Esophagus squamous epithelium (tissue), 5 donors: ENCODE data around the gene COL1A1. TPM values are rescaled to one million over a fixed set of nuclear protein-coding genes. Genes with fewer than 3 reads are reported as not detected.
A peak's percentile ranks its signal among the peaks of the same experiment; 100 is the strongest.

Experiments
- DNase-seq: peaks from one replicate; lab custom pipeline; 2025; lab: John Stamatoyannopoulos, UW
- H3K27ac ChIP-seq, 4 donors: fragments of 200-600 bp; sonication (generic); one replicate each; pipeline ENCODE4 v1.5.1; 2016 to 2019; ENCODE audit warnings: mild to moderate bottlenecking in 1 of 4
- H3K27me3 ChIP-seq, 4 donors: fragments of 200-600 bp; sonication (generic); 1 replicate in 3 of 4; 2 replicates in 1 of 4; pipeline versions ENCODE4 v1.5.1 to v1.6.0; 2017 to 2021; ENCODE audit warnings: antibody characterized with exemption in 1 of 4
- H3K36me3 ChIP-seq, 3 donors: fragments of 200-600 bp; sonication (generic); one replicate each; pipeline ENCODE4 v1.5.1; 2016 to 2019
- H3K4me1 ChIP-seq, 3 donors: fragments of 200-600 bp; sonication (generic); one replicate each; pipeline ENCODE4 v1.5.1; 2017 to 2019
- H3K4me3 ChIP-seq, 4 donors: fragments of 200-600 bp; sonication (generic); 1 replicate in 3 of 4; 2 replicates in 1 of 4; pipeline ENCODE4 v1.5.1; 2016 to 2019; ENCODE audit warnings: mild to moderate bottlenecking in 2 of 4, moderate library complexity in 1 of 4
- H3K9me3 ChIP-seq, 3 donors: fragments of 200-600 bp; sonication (generic); one replicate each; pipeline ENCODE4 v1.5.1; 2016 to 2019
- CTCF ChIP-seq, 6 experiments: fragments of 450-650 bp in 4 of 6; fragments of 200-600 bp in 2 of 6; sonication (generic) in 2 of 6; IDR thresholded peaks; one replicate each; pipeline ENCODE4 v1.5.1; 2016 to 2019; ENCODE audit warnings: antibody characterized with exemption in 6 of 6, mild to moderate bottlenecking in 4 of 6, moderate library complexity in 4 of 6
- POLR2A ChIP-seq, 4 donors: fragments of 450-650 bp; IDR thresholded peaks; one replicate each; pipeline ENCODE4 v1.6.1; 2017; ENCODE audit warnings: antibody characterized with exemption in 4 of 4, mild to moderate bottlenecking in 4 of 4, moderate library complexity in 3 of 4
- WGBS, 2 donors: methylation state at CpG; one replicate each; pipeline ENCODE4 v1.1.5; 2018; 5-methylcytosine and 5-hydroxymethylcytosine counted together
- intact Hi-C: fragments of 100-400 bp; cut with DNase I; formaldehyde crosslinking; loops from one replicate; pipeline ENCODE4 v1.15.0; 2022
- total RNA-seq, 4 donors: library from RNA; depleted of rRNA; stranded (reverse); fragments of >200 nt; gene quantifications; one replicate each; pipeline ENCODE4 v1.1.0, GENCODE V29; 2016
- donor health status: DM: yes; HTN: yes; CAD: no.

Gene COL1A1
- total RNA-seq, 4 donors from 2014 or later: 12.4 to 20.8 (median 19.7) TPM

- no peak for DNase-seq
- H3K27ac ChIP-seq: peak overlapping the region in 2 of 4 donors; percentile 36 to 89
- H3K9me3 ChIP-seq: no peaks in the 10 kb centered on the region
- H3K4me3 ChIP-seq: no peak overlapping the region
- WGBS, 2 donors: 77 to 82% methylated on average over 6 to 7 of the region's 8 CpGs
- TF ChIP-seq CTCF (IDR thresholded peaks at IDR 0.05) (no peak), POLR2A (IDR thresholded peaks at IDR 0.05) (no peak)
- peaks cover 19 to 87% (median 33%) of the 10 kb centered on the region in 3 donors for H3K4me1 ChIP-seq
- no peaks in the 10 kb centered on the region for H3K36me3 ChIP-seq
- peaks cover 0 to 78% (median 0%) of the 10 kb centered on the region in 4 donors for H3K27me3 ChIP-seq
- intact Hi-C loops: no loop called here
Measured at GRCh38 chr17:50207792-50208567, 6.5 kb upstream of the COL1A1 start.

- peak overlapping the region in 1 of 4 donors; percentile 28 for H3K4me3 ChIP-seq
- H3K36me3 ChIP-seq: no peaks in the 10 kb centered on the region
- no peaks in the 10 kb centered on the region for H3K9me3 ChIP-seq
- WGBS, 2 donors: 48 to 58% methylated on average over 3 to 5 of the region's 5 CpGs
- peaks cover 0 to 85% (median 0%) of the 10 kb centered on the region in 4 donors for H3K27me3 ChIP-seq
- intact Hi-C loops: no loop called here
- DNase-seq: no peak
- peak overlapping the region; percentile 5 to 66 (median 32) for H3K27ac ChIP-seq
- peaks cover 19 to 91% (median 33%) of the 10 kb centered on the region in 3 donors for H3K4me1 ChIP-seq
- TF ChIP-seq POLR2A (IDR thresholded peaks at IDR 0.05) (no peak), CTCF (IDR thresholded peaks at IDR 0.05) (no peak)
Measured at GRCh38 chr17:50207315-50207714, 5.9 kb upstream of the COL1A1 start.

GRCh38 chr17:50206604-50207293 is 5.3 kb upstream of the COL1A1 start:
- TF ChIP-seq CTCF (IDR thresholded peaks at IDR 0.05) (no peak), POLR2A (IDR thresholded peaks at IDR 0.05) (no peak)
- no peak for DNase-seq
- WGBS, 2 donors: 21 to 26% methylated on average over 9 to 15 of the region's 18 CpGs
- Histone ChIP-seq H3K9me3 (no peaks in the 10 kb centered on the region), H3K4me1 (peaks cover 18 to 89% (median 27%) of the 10 kb centered on the region in 3 donors), H3K4me3 (peak overlapping the region in 1 of 4 donors; percentile 28), H3K27ac (peak overlapping the region; percentile 5 to 66 (median 32)), H3K36me3 (no peaks in the 10 kb centered on the region), H3K27me3 (peaks cover 0 to 91% (median 0%) of the 10 kb centered on the region in 4 donors)
- intact Hi-C loops: no loop called here

GRCh38 chr17:50205963-50206505 is 4.6 kb upstream of the COL1A1 start:
- H3K4me1 ChIP-seq: peaks cover 12 to 89% (median 22%) of the 10 kb centered on the region in 3 donors
- intact Hi-C loops: no loop called here
- TF ChIP-seq CTCF (IDR thresholded peaks at IDR 0.05) (no peak), POLR2A (IDR thresholded peaks at IDR 0.05) (no peak)
- no peak overlapping the region for H3K4me3 ChIP-seq
- H3K9me3 ChIP-seq: no peaks in the 10 kb centered on the region
- peaks cover 0 to 93% (median 0%) of the 10 kb centered on the region in 4 donors for H3K27me3 ChIP-seq
- no peaks in the 10 kb centered on the region for H3K36me3 ChIP-seq
- DNase-seq: no peak
- 67 to 80% methylated on average over 3 to 5 of the region's 7 CpGs for WGBS, 2 donors
- H3K27ac ChIP-seq: peak overlapping the region in 3 of 4 donors; percentile 57 to 71 (median 65)
